HFFc6 (cell line): ENCODE measurements around the gene UPF1. TPM values are rescaled to one million over a fixed set of nuclear protein-coding genes. Genes with fewer than 3 reads are reported as not detected.

Experiments
- DNase-seq: peaks from one replicate; pipeline ENCODE4 v3.0.0-alpha.2; 2018
- H3K27ac Mint-ChIP-seq: 2 replicates; pipeline ENCODE4 v1.8.0; 2020; ENCODE audit warnings: mild to moderate bottlenecking, mixed read lengths
- H3K27me3 Mint-ChIP-seq: 2 replicates; pipeline ENCODE4 v1.8.0; 2021; ENCODE audit warnings: mild to moderate bottlenecking, moderate library complexity, mixed read lengths; ENCODE audit not compliant: insufficient read depth
- H3K36me3 Mint-ChIP-seq: 2 replicates; pipeline ENCODE4 v1.8.0; 2021; ENCODE audit warnings: low read depth, mixed read lengths
- H3K4me1 Mint-ChIP-seq: 2 replicates; pipeline ENCODE4 v1.8.0; 2020; ENCODE audit warnings: low read depth, mixed read lengths
- H3K4me3 Mint-ChIP-seq: 2 replicates; pipeline ENCODE4 v1.8.0; 2020; ENCODE audit warnings: mild to moderate bottlenecking, moderate library complexity, mixed read lengths
- H3K9me3 Mint-ChIP-seq: 2 replicates; pipeline ENCODE4 v1.8.0; 2020; ENCODE audit warnings: mild to moderate bottlenecking, mixed read lengths
- CTCF ChIP-seq: fragments of 200-600 bp; sonication (generic); IDR thresholded peaks from 2 replicates; pipeline ENCODE4 v1.5.0; 2021; ENCODE audit warnings: antibody characterized with exemption, mild to moderate bottlenecking
- total RNA-seq, 6 experiments: library from RNA; stranded (reverse); fragmentation: NEBNext Ultra II Directional; extraction: Animal tissue kit (Norgen Biotek cat#: 25700); gene quantifications; 2 replicates in 1 of 6; 3 replicates in 5 of 6; pipeline ENCODE4 v1.2.3, GENCODE V29; 2021

The UPF1 gene
- total RNA-seq, 6 experiments from 2014 or later = 46.3 to 54.7 (median 51.4) TPM

- Mint-ChIP-seq H3K27ac (no peak overlapping the region), H3K4me3 (no peak overlapping the region)
Measured at GRCh38 chr19:18817574-18817973, 14.2 kb upstream of the UPF1 start.

GRCh38 chr19:18828786-18829185 lies 3.0 kb upstream of the UPF1 start:
- DNase-seq = no peak
- Mint-ChIP-seq H3K36me3 (peaks cover 23% of the 10 kb centered on the region), H3K27ac (no peak overlapping the region), H3K4me1 (peaks cover 9% of the 10 kb centered on the region), H3K4me3 (no peak overlapping the region), H3K27me3 (peaks cover 5% of the 10 kb centered on the region), H3K9me3 (peaks cover 18% of the 10 kb centered on the region)
- TF ChIP-seq CTCF = no peak

More at GRCh38 chr19:18817574-18817973, 14.2 kb upstream of the UPF1 start:
- Mint-ChIP-seq H3K9me3 (no peaks in the 10 kb centered on the region), H3K4me1 (no peaks in the 10 kb centered on the region), H3K36me3 (no peaks in the 10 kb centered on the region), H3K27me3 (peaks cover 5% of the 10 kb centered on the region)
- TF ChIP-seq CTCF = no peak
- DNase-seq = no peak

GRCh38 chr19:18830488-18830887 lies 1.3 kb upstream of the UPF1 start:
- Mint-ChIP-seq H3K27me3 (peaks cover 5% of the 10 kb centered on the region), H3K36me3 (peaks cover 36% of the 10 kb centered on the region), H3K9me3 (peaks cover 18% of the 10 kb centered on the region), H3K4me1 (peaks cover 24% of the 10 kb centered on the region), H3K27ac (no peak overlapping the region), H3K4me3 (no peak overlapping the region)
- DNase-seq = no peak
- no peak for TF ChIP-seq CTCF

- peaks cover 4% of the 10 kb centered on the region for H3K9me3 Mint-ChIP-seq
- peak; percentile 33 for DNase-seq
- peaks cover 39% of the 10 kb centered on the region for H3K4me1 Mint-ChIP-seq
- H3K4me3 Mint-ChIP-seq = peak overlapping the region; percentile 98
- peak overlapping the region; percentile 83 for H3K27ac Mint-ChIP-seq
- peaks cover 31% of the 10 kb centered on the region for H3K36me3 Mint-ChIP-seq
- TF ChIP-seq CTCF = peak; percentile 53
- no peaks in the 10 kb centered on the region for H3K27me3 Mint-ChIP-seq
Measured at GRCh38 chr19:18832306-18833140, 764 bp downstream of the UPF1 start.

GRCh38 chr19:18833141-18833476 lies 1.4 kb downstream of the UPF1 start:
- Mint-ChIP-seq H3K27me3 (no peaks in the 10 kb centered on the region), H3K36me3 (peaks cover 28% of the 10 kb centered on the region), H3K4me1 (peaks cover 45% of the 10 kb centered on the region), H3K27ac (peak overlapping the region; percentile 83), H3K9me3 (no peaks in the 10 kb centered on the region), H3K4me3 (peak overlapping the region; percentile 98)
- TF ChIP-seq CTCF = no peak
- DNase-seq = no peak
